C1 segment of cervical spinal cord (tissue), 14 donors: ENCODE results near the gene TMEM184A.

ENCODE experiments used
- DNase-seq, 14 donors: peaks; one replicate each; lab custom pipeline; 2025; lab: John Stamatoyannopoulos, UW

Gene TMEM184A

GRCh38 chr7:1552200-1552599 is 3.8 kb downstream of the TMEM184A start:
- DNase-seq, result no peak

- no peak for DNase-seq
These were observed 5.2 kb downstream of the TMEM184A start for GRCh38 chr7:1550846-1551155.

- no peak for DNase-seq
These were observed 5.8 kb downstream of the TMEM184A start for GRCh38 chr7:1550005-1550845.

DNA sequence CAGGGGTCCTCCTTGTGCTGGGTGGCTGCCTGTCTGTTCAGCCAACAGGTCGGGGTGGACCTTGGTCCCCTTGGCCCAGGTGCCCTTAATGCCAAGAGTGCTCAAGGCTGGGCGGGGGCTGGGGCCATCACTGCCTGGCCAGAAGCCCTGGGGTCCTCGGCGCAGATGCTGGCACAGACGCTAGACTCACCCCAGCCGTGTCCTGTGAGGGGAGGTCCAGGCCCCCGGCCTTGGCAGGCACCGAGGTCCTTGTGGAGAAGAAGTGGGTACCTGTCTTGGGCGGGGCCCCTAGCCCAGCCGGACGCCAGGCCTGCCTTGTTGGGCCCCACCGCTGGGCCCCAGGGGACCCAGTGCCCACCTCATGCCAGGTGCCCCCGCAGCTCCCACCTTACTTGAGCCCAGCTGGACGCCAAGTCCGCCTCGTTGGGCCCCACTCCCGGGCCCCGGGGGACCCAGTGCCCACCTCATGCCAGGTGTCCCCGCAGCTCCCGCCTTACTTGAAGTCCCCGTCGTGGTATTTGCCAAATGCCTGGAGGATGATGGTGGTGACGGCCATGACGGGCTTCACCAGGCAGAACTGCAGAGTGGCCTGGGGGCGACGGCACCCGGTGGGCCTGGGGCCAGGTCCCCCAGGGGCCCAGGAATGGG is 6.5 kb downstream of the TMEM184A start:
- no peak for DNase-seq

GRCh38 chr7:1548944-1549343 is 7.1 kb downstream of the TMEM184A start:
- DNase-seq, result no peak

DNA sequence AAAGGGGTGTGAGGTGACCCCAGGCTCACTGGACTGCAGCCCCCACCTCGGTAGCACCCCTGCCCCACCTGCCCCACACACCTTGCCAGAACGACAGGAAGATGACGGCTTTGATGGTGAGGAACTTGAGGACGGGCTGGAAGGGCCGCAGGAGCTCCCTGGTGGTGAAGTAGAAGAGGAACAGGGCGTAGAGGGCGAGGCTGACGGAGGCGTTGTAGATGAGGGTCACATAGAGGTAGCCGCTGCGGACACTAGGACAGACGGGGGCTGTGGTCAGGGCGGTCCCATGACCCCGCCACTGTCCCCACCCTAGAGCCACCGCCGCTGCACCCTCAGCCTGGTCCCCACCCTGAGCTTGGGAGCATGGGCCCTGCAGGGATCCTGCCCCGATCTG is 7.6 kb downstream of the TMEM184A start:
- no peak for DNase-seq

GRCh38 chr7:1547777-1548437 is 8.1 kb downstream of the TMEM184A start:
- no peak for DNase-seq

DNA sequence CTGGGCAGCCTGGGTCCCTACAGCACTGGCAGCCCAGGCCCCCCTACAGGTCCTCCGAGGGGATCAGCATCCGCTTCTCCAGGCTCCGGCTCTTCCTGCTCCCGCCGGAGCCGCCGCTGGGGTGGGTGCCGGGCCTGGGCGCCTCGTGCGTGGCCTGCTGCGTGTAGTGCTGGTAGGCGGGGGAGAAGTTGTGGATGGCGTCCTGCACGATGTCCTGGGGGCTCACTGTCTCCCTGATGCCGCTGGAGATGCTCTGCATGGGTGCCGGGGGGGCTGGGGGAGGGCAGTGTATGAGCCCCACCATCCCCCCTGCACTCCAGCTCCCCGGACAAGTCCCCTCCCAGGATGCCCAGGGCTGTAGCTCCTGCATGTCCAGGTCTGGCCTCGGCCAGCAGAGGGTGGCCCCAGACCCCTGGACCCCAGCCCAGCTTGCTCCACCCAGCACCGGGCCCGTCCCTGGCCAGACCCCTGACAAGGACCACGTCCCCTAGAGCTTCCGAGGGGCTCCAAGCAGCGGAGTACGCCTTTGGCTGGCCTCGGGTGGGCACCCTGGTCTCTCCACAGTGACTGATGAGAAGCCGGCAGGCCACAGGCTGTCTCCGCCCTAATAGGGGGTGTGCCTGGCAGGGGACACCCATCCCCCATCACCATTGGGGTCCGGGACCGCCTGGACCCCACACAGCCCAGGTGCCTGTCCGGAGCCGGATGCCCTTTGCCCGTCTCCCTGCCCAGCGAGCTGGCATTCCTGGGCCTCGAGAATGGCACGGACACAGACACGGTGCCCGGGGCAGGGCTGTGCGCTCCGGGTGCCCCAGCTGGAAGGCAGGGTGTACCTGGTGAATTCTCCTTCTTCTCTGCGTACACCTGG is 8.9 kb downstream of the TMEM184A start:
- DNase-seq, result no peak

DNA sequence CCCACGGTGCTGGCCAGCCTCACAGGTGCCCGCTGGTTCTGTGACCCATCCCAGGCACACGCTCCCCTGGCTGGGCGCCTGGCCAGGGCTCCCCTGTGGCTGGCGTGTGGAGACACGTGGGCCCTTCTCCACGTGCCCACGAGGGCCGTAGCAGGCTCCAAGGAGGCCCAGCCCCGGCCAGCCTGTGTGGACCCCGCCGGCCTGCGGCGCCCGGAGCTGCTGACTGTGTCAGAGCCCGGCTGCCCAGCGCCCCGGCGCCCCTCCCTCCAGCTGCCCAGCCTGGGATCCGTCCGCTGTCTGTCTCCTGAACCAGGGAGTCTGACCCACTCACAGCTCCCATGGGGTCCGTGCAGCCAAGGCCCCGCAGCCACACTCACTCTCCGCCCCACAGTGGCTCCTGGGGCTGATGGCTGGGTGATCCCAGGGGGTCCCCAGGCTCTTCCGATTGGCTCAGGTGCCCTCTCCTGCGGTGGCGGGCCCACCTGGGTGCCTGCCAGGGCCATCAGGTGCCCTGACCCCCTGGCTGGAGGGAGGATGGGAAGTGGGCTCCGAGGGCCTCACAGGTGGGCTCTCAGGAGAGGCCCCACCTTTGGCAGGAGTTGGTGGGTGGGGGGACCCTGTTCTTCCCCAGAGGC is 9.6 kb downstream of the TMEM184A start:
- no peak for DNase-seq

DNA sequence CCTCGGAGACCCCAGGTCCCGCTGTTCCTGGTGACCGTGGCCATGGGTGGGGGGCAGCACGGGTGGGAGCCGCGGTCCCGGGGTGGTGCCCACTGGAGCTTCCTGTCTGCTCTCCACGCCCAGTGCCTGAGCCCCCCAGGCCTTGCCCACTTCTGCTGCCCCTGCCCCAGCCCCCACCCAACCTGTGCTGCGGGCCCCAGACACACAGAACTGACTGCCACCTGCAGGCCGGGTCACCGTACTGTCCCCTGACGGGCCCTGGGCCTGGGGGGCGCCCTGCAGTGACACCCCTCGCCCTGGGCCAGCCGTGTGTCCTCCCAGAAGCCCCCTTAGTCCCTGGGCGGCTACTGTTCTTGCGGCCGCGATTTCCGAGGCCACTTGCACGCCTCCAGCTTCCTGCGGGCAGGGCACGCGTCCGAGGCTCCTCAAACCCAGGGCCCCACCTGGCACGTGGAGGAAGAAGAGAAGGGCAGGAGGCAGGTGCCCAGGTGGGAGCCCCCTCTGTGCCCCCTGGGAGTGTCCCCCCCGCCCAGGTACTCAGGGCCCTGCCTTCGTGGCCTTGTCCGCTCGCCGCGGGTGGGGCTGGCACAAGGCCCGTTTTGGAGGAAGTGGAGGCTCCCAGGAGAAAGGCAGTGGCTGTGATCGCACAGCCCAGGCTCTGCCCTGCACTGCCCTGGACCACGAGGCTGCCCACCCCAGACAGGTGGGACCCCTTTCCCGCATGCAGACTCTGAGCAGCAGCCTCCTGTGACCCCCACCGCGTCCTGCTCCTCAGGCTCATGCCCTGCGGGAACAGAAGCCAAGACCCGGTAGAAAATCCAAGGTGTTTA is 10.4 kb downstream of the TMEM184A start:
- no peak for DNase-seq

DNA sequence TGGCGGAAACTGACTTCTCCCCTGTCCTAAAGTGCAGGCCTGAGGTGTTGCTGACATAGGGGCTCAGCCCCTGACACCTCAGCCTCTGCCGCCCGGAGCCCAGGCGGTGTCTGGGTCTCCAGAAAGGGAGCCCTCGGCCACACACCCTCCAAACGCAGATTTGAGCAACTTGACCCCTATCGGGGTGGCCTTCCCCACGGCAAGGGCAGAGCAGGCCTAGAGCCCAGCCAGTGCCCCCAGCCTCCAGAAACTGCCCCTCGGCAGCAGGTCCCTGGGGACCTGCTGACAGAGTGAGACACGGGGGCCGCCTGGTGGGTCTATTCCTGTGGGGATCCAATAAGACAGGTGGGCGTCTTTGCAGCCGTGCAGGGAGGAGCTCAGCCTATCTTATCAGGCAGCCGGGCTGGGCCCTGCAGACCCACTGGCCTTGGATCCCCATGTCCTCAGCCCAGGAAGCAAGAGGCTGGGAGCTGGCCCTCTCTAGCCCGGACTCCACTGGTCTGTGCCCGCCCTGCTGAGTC is 11.0 kb downstream of the TMEM184A start:
- DNase-seq, result no peak

DNA sequence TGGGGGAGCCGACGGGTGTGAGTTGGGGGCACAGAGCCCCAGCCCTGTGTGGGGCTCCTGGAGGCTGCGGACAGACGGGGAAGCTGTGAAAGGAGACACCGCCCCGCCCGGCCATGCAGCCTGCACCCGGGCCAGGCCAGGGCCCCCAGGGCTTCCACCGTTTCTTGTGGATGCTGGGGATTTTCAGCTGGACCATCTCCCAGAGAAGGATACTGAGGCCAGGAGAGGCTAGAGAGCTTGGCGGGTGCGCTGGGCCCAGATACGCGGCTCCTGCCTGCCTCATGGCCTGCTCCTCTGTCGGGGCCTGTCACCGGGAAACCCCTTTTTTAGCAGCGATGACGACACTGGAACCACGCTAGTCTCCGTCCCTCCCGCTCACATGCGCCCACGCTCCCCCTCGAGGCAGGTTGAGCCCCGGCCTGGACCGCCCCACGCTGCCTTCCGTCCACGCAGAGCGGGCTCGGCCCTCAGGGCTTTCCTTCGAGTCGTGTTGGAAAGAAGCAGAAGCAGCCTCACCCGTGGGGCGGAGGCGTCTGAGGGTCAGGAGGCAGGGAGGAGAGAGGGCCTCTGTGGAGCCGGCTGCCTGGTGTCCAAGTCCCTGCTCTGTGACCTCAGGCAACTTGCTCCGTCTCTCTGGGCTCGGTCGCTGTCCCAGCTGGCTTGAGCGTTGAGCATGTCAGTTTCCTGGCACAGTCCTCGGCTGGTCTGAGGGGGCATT is 11.7 kb downstream of the TMEM184A start:
- no peak for DNase-seq

- DNase-seq, result no peak
These were observed 12.2 kb downstream of the TMEM184A start for GRCh38 chr7:1543826-1544177.

DNA sequence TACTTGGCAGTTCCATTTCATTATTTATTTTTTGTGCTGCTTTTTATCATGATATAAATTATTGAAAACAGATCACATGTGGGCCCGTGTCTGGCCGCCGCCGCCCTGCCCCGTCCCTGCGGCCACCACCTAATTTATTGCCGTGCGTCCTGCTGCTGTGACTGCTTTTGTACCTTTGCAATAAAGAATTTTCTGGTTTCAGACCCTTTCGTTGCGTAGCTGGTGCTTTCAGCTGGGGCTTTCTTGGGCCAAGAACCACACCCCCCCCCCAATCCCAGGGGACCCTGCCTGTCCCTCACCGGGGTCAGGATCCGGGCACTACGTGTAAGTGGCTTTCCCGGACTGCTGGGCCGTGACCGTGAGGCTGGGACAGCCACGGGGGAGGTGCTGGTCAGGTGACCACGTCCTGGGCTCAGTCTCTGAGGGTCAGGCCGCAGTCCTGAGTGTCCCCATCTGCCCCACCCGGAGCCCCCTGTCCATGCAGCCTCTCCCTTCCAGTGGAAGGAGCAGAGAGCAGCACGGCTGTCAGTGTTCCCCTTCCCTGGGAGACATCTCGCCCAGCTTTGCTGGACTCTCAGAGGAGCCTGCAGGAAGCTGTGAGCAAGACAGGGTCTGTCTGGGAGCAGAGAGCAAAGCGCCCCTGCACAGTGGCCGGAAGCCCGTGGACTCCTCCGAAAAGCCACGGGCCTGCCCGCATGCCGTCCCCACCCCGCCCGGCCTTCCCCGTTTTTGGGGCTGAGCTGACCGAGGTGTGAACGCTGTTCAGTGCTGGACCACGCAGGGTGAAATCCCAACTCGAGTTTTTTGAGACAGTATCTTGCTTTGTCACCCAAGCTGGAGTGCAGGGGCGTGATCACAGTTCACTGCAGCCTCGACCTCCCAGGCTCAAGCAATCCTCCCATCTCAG is 12.9 kb downstream of the TMEM184A start:
- DNase-seq, result no peak

GRCh38 chr7:1542329-1542728 is 13.7 kb downstream of the TMEM184A start:
- no peak for DNase-seq

GRCh38 chr7:1541431-1542162 is 14.4 kb downstream of the TMEM184A start:
- no peak for DNase-seq

DNA sequence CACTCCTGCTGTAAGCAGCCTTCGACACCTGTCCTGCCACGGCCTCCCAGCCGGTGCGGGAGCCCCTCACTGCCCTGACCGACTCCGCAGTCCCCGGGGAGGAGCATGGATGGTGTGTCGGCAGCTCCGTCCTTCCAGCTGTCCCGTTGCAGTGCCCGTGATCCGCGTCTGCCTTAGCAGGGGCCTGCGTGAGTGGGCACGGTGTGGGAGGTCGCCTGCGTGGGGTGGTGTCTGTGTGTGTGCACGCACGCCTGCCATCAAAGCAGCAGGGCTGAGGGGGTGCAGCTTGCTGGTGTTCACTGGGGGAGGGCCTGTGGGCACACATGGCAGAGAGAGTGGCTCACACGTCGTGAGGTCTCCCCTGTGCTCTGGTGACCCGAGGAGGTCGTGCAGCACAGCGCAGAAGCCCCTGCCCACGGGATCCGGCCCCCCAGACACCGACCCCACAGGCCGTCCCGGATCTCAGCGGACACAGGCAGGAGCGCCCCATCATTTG is 15.2 kb downstream of the TMEM184A start:
- no peak for DNase-seq
